OCI-LY7 (cell line): ENCODE data around the gene PRPF8. TPM values are rescaled to one million over a fixed set of nuclear protein-coding genes. Genes with fewer than 3 reads are reported as not detected.

ENCODE experiments used
- BruUV-seq: library from RNA; stranded (reverse); fragments of 400-500 nt; replicated peaks from 2 replicates; lab custom pipeline; 2021; lab: Mats Ljungman, UMichigan
- CTCF ChIA-PET: fragments of 300-600 bp; sonication (Branson Sonifier 250); formaldehyde crosslinking; loops from one replicate; lab custom pipeline; 2022; ENCODE audit warnings: antibody characterized with exemption; ENCODE audit not compliant: unreplicated experiment; lab: Charles Lee
- POLR2A ChIA-PET: fragments of 300-600 bp; sonication (Branson Sonifier 250); formaldehyde crosslinking; loops from one replicate; lab custom pipeline; 2022; ENCODE audit warnings: antibody characterized with exemption; lab: Charles Lee
- DNase-seq: peaks from one replicate; pipeline ENCODE4 v3.0.0-alpha.2; 2015; ENCODE audit warnings: low spot score
- H2AFZ ChIP-seq: fragments of 200-600 bp; sonication (generic), shearing (Covaris generic); 2 replicates; pipeline ENCODE4 v1.6.1; 2014; ENCODE audit warnings: mild to moderate bottlenecking, antibody characterized with exemption, low read length, moderate library complexity
- H3K27ac ChIP-seq: fragments of 200-600 bp; sonication (generic); 2 replicates; pipeline ENCODE4 v1.5.1; 2014; ENCODE audit warnings: mixed run types, low read depth, mild to moderate bottlenecking, moderate library complexity, low read length, inconsistent platforms; ENCODE audit not compliant: poor library complexity, severe bottlenecking
- H3K36me3 ChIP-seq: fragments of 200-600 bp; sonication (generic); 2 replicates; pipeline ENCODE4 v1.6.1; 2014; ENCODE audit warnings: mild to moderate bottlenecking, antibody characterized with exemption, low read length, moderate library complexity, mixed read lengths; ENCODE audit not compliant: insufficient read depth
- H3K4me1 ChIP-seq: fragments of 200-600 bp; sonication (generic); 2 replicates; pipeline ENCODE4 v1.5.1; 2014; ENCODE audit warnings: mild to moderate bottlenecking, low read length; ENCODE audit not compliant: insufficient read depth, poor library complexity, severe bottlenecking
- H3K4me2 ChIP-seq: fragments of 200-600 bp; sonication (generic); 2 replicates; pipeline ENCODE4 v1.6.1; 2014; ENCODE audit warnings: mild to moderate bottlenecking, low read length
- H3K4me3 ChIP-seq: fragments of 200-600 bp; sonication (generic); 2 replicates; pipeline ENCODE4 v1.5.1; 2014; ENCODE audit warnings: mild to moderate bottlenecking, low read depth, low read length; ENCODE audit not compliant: poor library complexity, severe bottlenecking
- H3K79me2 ChIP-seq: fragments of 200-600 bp; sonication (generic); 2 replicates; pipeline ENCODE4 v1.6.1; 2016; ENCODE audit warnings: low read depth, mild to moderate bottlenecking, low read length, moderate library complexity, mixed read lengths; ENCODE audit not compliant: insufficient read depth
- H3K9me2 ChIP-seq: fragments of 200-600 bp; sonication (generic); 2 replicates; pipeline ENCODE4 v1.6.1; 2016; ENCODE audit warnings: mild to moderate bottlenecking, low read length, mixed read lengths; ENCODE audit not compliant: insufficient read depth
- H3K9me3 ChIP-seq: fragments of 200-600 bp; sonication (generic); 2 replicates; pipeline ENCODE4 v1.6.1; 2014; ENCODE audit warnings: mild to moderate bottlenecking, mixed run types, low read length, mixed read lengths
- H4K20me1 ChIP-seq: fragments of 200-600 bp; sonication (generic); 2 replicates; pipeline ENCODE4 v1.6.1; 2014; ENCODE audit warnings: mild to moderate bottlenecking, antibody characterized with exemption, low read length, moderate library complexity, mixed read lengths; ENCODE audit not compliant: insufficient read depth
- EZH2phosphoT487 ChIP-seq: fragments of 200-600 bp; sonication (generic); IDR thresholded peaks from 2 replicates; pipeline ENCODE4 v1.6.1; 2018; ENCODE audit warnings: low read depth, borderline replicate concordance, mild to moderate bottlenecking, mixed run types, antibody characterized with exemption, low read length, moderate library complexity, mixed read lengths
- intact Hi-C: fragments of 100-400 bp; cut with micrococcal nuclease; formaldehyde crosslinking; loops from one replicate; pipeline ENCODE4 v1.10.0; 2022; ENCODE audit not compliant: unreplicated experiment
- total RNA-seq, 2 experiments: library from RNA; depleted of rRNA in 1 of 2; stranded (reverse); fragments of >200 nt in 1 of 2; shearing (Covaris generic) in 1 of 2; gene quantifications; 2 replicates each; pipeline ENCODE4 v1.2.3, GENCODE V29; 2014 to 2022
- TF ChIP-seq, protein P1 (sequence below): fragments of 200-600 bp; sonication (generic); conservative IDR thresholded peaks from 2 replicates; pipeline ENCODE4 v1.5.1; 2014; ENCODE audit warnings: mild to moderate bottlenecking, antibody characterized with exemption, low read length, moderate library complexity, mixed read lengths

PRPF8 gene
- total RNA-seq, 2 experiments from 2014 or later = 162 to 427 TPM

DNA sequence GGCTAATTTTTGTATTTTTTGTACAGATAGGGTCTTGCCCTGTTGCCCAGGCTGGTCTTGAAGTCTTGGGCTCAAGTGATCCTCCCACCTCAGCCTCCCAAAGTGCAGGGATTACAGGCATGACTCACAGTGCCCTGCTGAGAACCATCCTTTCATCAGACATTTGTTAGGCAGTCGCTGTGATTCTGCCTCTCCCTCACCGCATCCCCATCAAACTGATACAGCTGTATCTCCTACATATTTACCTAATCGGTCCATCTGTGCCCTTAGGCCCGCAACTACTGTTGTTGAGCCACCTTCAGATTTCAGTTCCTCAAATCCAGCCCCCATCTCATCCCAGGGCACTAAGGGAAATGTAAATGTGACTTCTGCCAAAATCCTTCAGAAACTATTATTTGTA lies 54.0 kb downstream of the PRPF8 start:
- H2AFZ ChIP-seq = no peak overlapping the region
- no peaks in the 10 kb centered on the region for H3K9me3 ChIP-seq
- TF ChIP-seq EZH2phosphoT487 = no peak
- TF ChIP-seq, protein P1, sequence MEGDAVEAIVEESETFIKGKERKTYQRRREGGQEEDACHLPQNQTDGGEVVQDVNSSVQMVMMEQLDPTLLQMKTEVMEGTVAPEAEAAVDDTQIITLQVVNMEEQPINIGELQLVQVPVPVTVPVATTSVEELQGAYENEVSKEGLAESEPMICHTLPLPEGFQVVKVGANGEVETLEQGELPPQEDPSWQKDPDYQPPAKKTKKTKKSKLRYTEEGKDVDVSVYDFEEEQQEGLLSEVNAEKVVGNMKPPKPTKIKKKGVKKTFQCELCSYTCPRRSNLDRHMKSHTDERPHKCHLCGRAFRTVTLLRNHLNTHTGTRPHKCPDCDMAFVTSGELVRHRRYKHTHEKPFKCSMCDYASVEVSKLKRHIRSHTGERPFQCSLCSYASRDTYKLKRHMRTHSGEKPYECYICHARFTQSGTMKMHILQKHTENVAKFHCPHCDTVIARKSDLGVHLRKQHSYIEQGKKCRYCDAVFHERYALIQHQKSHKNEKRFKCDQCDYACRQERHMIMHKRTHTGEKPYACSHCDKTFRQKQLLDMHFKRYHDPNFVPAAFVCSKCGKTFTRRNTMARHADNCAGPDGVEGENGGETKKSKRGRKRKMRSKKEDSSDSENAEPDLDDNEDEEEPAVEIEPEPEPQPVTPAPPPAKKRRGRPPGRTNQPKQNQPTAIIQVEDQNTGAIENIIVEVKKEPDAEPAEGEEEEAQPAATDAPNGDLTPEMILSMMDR = no peak
- BruUV-seq = no TSS peak
- POLR2A ChIA-PET = interaction anchor here (0.6 to 1.4 kb wide), 2 partner anchors 57 to 619 kb away, joined by 5 to 6 read pairs; no protein-coding TSS in a partner anchor
- no peaks in the 10 kb centered on the region for H3K36me3 ChIP-seq
- no peaks in the 10 kb centered on the region for H4K20me1 ChIP-seq
- H3K4me1 ChIP-seq = peaks cover 49% of the 10 kb centered on the region
- intact Hi-C loops = loop anchor here (1.0 kb wide), 1 partner anchor 56 kb away; no protein-coding TSS in a partner anchor
- CTCF ChIA-PET = interaction anchor here (0.5 to 2.6 kb wide), 3 partner anchors 53 to 86 kb away, joined by 3 to 11 read pairs (median 5); no protein-coding TSS in a partner anchor
- no peaks in the 10 kb centered on the region for H3K79me2 ChIP-seq
- H3K27ac ChIP-seq = no peak overlapping the region
- no peak overlapping the region for H3K4me3 ChIP-seq
- H3K4me2 ChIP-seq = peak overlapping the region; percentile 4; the same call in 1 of the 2 replicates
- DNase-seq = peak; percentile 35
- H3K9me2 ChIP-seq = no peaks in the 10 kb centered on the region

- ChIA-PET POLR2A (interaction anchor here (0.7 to 1.4 kb wide), 2 partner anchors 32 to 56 kb away, joined by 4 to 6 read pairs; no protein-coding TSS in a partner anchor), CTCF (interaction anchor here (0.5 to 2.6 kb wide), 3 partner anchors 52 to 87 kb away, joined by 3 to 11 read pairs (median 5); no protein-coding TSS in a partner anchor)
These were observed 55.0 kb downstream of the PRPF8 start for GRCh38 chr17:1629504-1630310.

More at GRCh38 chr17:1629504-1630310, 55.0 kb downstream of the PRPF8 start:
- H3K36me3 ChIP-seq = peaks cover 2% of the 10 kb centered on the region
- H2AFZ ChIP-seq = peak overlapping the region; percentile 33; the same call in 1 of the 2 replicates
- peaks cover 58% of the 10 kb centered on the region for H3K4me1 ChIP-seq
- peak overlapping the region; percentile 79 for H3K27ac ChIP-seq
- H3K9me2 ChIP-seq = no peaks in the 10 kb centered on the region
- H3K9me3 ChIP-seq = no peaks in the 10 kb centered on the region
- H3K4me3 ChIP-seq = peak overlapping the region; percentile 80
- intact Hi-C loops = loop anchor here (1.0 to 5.0 kb wide), 2 partner anchors 55 to 112 kb away; partner anchors contain the start of gene INPP5K
- peak overlapping the region; percentile 91 for H3K4me2 ChIP-seq
- no peaks in the 10 kb centered on the region for H3K79me2 ChIP-seq
- TF ChIP-seq, protein P1 = peak; percentile 92
- no peak for TF ChIP-seq EZH2phosphoT487
- no peaks in the 10 kb centered on the region for H4K20me1 ChIP-seq
- BruUV-seq = no TSS peak
- peak; percentile 77 for DNase-seq
